HG03108 (cell line): ENCODE data around the gene TTC5.
"Not testable (repeated sequence)": the region's sequence is repeated elsewhere in the genome, so short reads cannot be mapped to it uniquely, and the experiment has no call there.

Experiments used
- ATAC-seq: cut with Tn5 transposase; IDR thresholded peaks from one replicate; pipeline ENCODE4 v1.9.1; 2021; ENCODE audit warnings: moderate library complexity; ENCODE audit not compliant: unreplicated experiment

Gene TTC5

GRCh38 chr14:20305265-20306078, at the start of gene TTC5:
TTC5 (minus strand) TSS chr14:20305951; CDS start chr14:20305937, 14 bp downstream.
- peak; percentile 89 for ATAC-seq

- no peak for ATAC-seq
Observed at GRCh38 chr14:20350860-20351259, 45.1 kb upstream of the TTC5 start.

GRCh38 chr14:20350282-20350681, 44.5 kb upstream of the TTC5 start:
- no peak for ATAC-seq

- no peak for ATAC-seq
Observed at GRCh38 chr14:20347747-20348146, 42.0 kb upstream of the TTC5 start.

GRCh38 chr14:20346713-20347112, 41.0 kb upstream of the TTC5 start:
- no peak for ATAC-seq

GRCh38 chr14:20345366-20345765, 39.6 kb upstream of the TTC5 start:
- ATAC-seq, result no peak

- ATAC-seq, result no peak
Observed at GRCh38 chr14:20343862-20344220, 38.1 kb upstream of the TTC5 start.

GRCh38 chr14:20343092-20343861, 37.5 kb upstream of the TTC5 start, which contains the start of gene PARP2:
PARP2 (plus strand) TSS chr14:20343635; CDS start chr14:20343642, 7 bp downstream.
- peak; percentile 88 for ATAC-seq

- ATAC-seq, result no peak
Observed at GRCh38 chr14:20341646-20342045, 35.9 kb upstream of the TTC5 start.

- ATAC-seq, result not testable (repeated sequence)
Observed at GRCh38 chr14:20341032-20341431, 35.3 kb upstream of the TTC5 start.

GRCh38 chr14:20334017-20334416, 28.3 kb upstream of the TTC5 start:
- ATAC-seq, result no peak

GRCh38 chr14:20333494-20333841, 27.7 kb upstream of the TTC5 start:
- ATAC-seq, result no peak

- ATAC-seq, result peak; percentile 97
Observed at GRCh38 chr14:20332788-20333493, 27.2 kb upstream of the TTC5 start, which contains the start of gene CCNB1IP1. CCNB1IP1 (minus strand) TSS chr14:20333279; CDS start chr14:20316523, 16,756 bp downstream.

- ATAC-seq, result no peak
Observed at GRCh38 chr14:20332431-20332787, 26.7 kb upstream of the TTC5 start.

- ATAC-seq, result no peak
Observed at GRCh38 chr14:20331053-20331613, 25.4 kb upstream of the TTC5 start.

GRCh38 chr14:20329355-20329754, 23.6 kb upstream of the TTC5 start:
- no peak for ATAC-seq

- no peak for ATAC-seq
Observed at GRCh38 chr14:20328705-20329104, 23.0 kb upstream of the TTC5 start.

- ATAC-seq, result no peak
Observed at GRCh38 chr14:20327005-20327869, 21.5 kb upstream of the TTC5 start.

- no peak for ATAC-seq
Observed at GRCh38 chr14:20317720-20318119, 12.0 kb upstream of the TTC5 start.

- ATAC-seq, result no peak
Observed at GRCh38 chr14:20314026-20314425, 8.3 kb upstream of the TTC5 start.
